ENCODE results near the gene HACL1. TPM values are rescaled to one million over a fixed set of nuclear protein-coding genes. Genes with fewer than 3 reads are reported as not detected.

The HACL1 gene
- 38.8 and 48.6 TPM in 2 replicates for total RNA-seq (ENCODE audit: low replicate concordance)

- Histone ChIP-seq H3K9me3 (ENCODE audit: low read depth) (peaks cover 4% of the 10 kb centered on the region), H3K9ac (peak within 1 kb of the TSS; percentile 90), H3K4me1 (peaks cover 5% of the 10 kb centered on the region), H4K20me1 (ENCODE audit: low read depth) (no peaks in the 10 kb centered on the region), H3K4me2 (peak within 1 kb of the TSS; percentile 90), H3K36me3 (peaks cover 5% of the 10 kb centered on the region), H3F3A (ENCODE audit: low read depth) (peaks cover 6% of the 10 kb centered on the region), H3K4me3 (peak within 1 kb of the TSS; percentile 94), H3K27me3 (no peaks in the 10 kb centered on the region), H2AFZ (replicated peaks) (peak within 1 kb of the TSS; percentile 99), H3K27ac (peak within 1 kb of the TSS; percentile 87), H3K79me2 (ENCODE audit: low read depth) (peaks cover 37% of the 10 kb centered on the region)
- Mint-ChIP-seq H3K27ac (peak within 1 kb of the TSS; percentile 96), H3K9me3 (peaks cover 21% of the 10 kb centered on the region), H3K4me3 (peak within 1 kb of the TSS; percentile 100), H3K36me3 (peaks cover 14% of the 10 kb centered on the region), H3K27me3 (ENCODE audit: insufficient read depth, low read depth) (peaks cover 4% of the 10 kb centered on the region), H3K4me1 (peaks cover 19% of the 10 kb centered on the region)
- TF ChIP-seq EZH2 (IDR thresholded peaks at IDR 0.05) (no peak), EZH2phosphoT487 (IDR thresholded peaks at IDR 0.05) (no peak), CTCF (IDR thresholded peaks at IDR 0.05) (peak; percentile 41)
- DNase-seq (ENCODE audit: low spot score): peak; percentile 100
Measured at GRCh38 chr3:15601399-15602145, at the start of gene HACL1, which contains the start of gene BTD. TSS of gene HACL1 (minus strand) at chr3:15601569. CDS start at chr3:15601463, 106 bp downstream. TSS of gene BTD (plus strand) at chr3:15601745. CDS start at chr3:15635440, 33,695 bp downstream.

GRCh38 chr3:15649858-15650257 is 48.5 kb upstream of the HACL1 start:
- H3K36me3 ChIP-seq: no peaks in the 10 kb centered on the region
- H3K4me3 Mint-ChIP-seq: no peak overlapping the region

GRCh38 chr3:15649341-15649740 is 48.0 kb upstream of the HACL1 start:
- Mint-ChIP-seq H3K27ac (no peak overlapping the region), H3K27me3 (ENCODE audit: insufficient read depth, low read depth) (peaks cover 2% of the 10 kb centered on the region), H3K4me3 (no peak overlapping the region), H3K9me3 (no peaks in the 10 kb centered on the region), H3K4me1 (peaks cover 17% of the 10 kb centered on the region), H3K36me3 (no peaks in the 10 kb centered on the region)
- Histone ChIP-seq H3K27me3 (no peaks in the 10 kb centered on the region), H3K9ac (no peak overlapping the region), H2AFZ (replicated peaks) (no peak overlapping the region), H3K9me3 (ENCODE audit: low read depth) (no peaks in the 10 kb centered on the region), H3K4me2 (no peak overlapping the region), H3K4me3 (no peak overlapping the region), H3K36me3 (no peaks in the 10 kb centered on the region), H3K79me2 (ENCODE audit: low read depth) (no peaks in the 10 kb centered on the region), H3F3A (ENCODE audit: low read depth) (no peaks in the 10 kb centered on the region), H3K4me1 (no peaks in the 10 kb centered on the region), H4K20me1 (ENCODE audit: low read depth) (no peaks in the 10 kb centered on the region), H3K27ac (no peak overlapping the region)
- TF ChIP-seq EZH2phosphoT487 (IDR thresholded peaks at IDR 0.05): no peak
- TF ChIP-seq EZH2 (IDR thresholded peaks at IDR 0.05): no peak
- no peak for TF ChIP-seq CTCF (IDR thresholded peaks at IDR 0.05)
- no peak for DNase-seq (ENCODE audit: low spot score)

More at GRCh38 chr3:15649858-15650257, 48.5 kb upstream of the HACL1 start:
- no peak overlapping the region for H3K9ac ChIP-seq
- no peaks in the 10 kb centered on the region for H3F3A ChIP-seq (ENCODE audit: low read depth)
- DNase-seq (ENCODE audit: low spot score): no peak
- H3K27ac ChIP-seq: no peak overlapping the region
- Mint-ChIP-seq H3K4me1 (peaks cover 17% of the 10 kb centered on the region), H3K27ac (no peak overlapping the region), H3K27me3 (ENCODE audit: insufficient read depth, low read depth) (peaks cover 2% of the 10 kb centered on the region), H3K36me3 (no peaks in the 10 kb centered on the region), H3K9me3 (no peaks in the 10 kb centered on the region)
- no peak overlapping the region for H3K4me3 ChIP-seq
- no peaks in the 10 kb centered on the region for H3K4me1 ChIP-seq
- H2AFZ ChIP-seq (replicated peaks): no peak overlapping the region
- TF ChIP-seq CTCF (IDR thresholded peaks at IDR 0.05): no peak
- no peak for TF ChIP-seq EZH2phosphoT487 (IDR thresholded peaks at IDR 0.05)
- no peak for TF ChIP-seq EZH2 (IDR thresholded peaks at IDR 0.05)
- H4K20me1 ChIP-seq (ENCODE audit: low read depth): no peaks in the 10 kb centered on the region
- H3K27me3 ChIP-seq: no peaks in the 10 kb centered on the region
- H3K4me2 ChIP-seq: no peak overlapping the region
- H3K9me3 ChIP-seq (ENCODE audit: low read depth): no peaks in the 10 kb centered on the region
- H3K79me2 ChIP-seq (ENCODE audit: low read depth): no peaks in the 10 kb centered on the region
